ENCODE results near the gene CHRDL2. TPM values are rescaled to one million over a fixed set of nuclear protein-coding genes. Genes with fewer than 3 reads are reported as not detected.

CHRDL2 gene
- total and polyA plus RNA-seq, 4 donors, result 0.23 to 14.5 (median 4.1) TPM; not detected in 1

DNA sequence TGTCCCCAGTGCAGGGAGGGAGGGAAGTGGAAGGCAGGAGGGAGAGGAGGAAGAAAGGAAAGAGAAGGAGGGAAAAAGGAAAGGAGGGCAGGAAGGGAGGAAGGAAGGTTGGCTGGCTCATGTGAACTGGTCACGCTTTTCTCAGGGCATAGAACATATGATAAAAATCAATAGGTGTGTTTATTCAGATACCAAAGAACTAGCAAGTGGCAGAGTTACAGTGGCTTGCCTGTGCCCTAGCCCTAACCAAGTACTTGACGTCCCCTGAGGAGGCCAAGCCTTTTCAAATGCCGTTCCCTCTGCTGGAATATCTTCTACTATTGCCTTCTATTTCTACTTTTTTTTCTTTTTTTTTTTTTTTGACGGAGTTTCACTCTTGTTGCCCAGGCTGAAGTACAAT, 33.5 kb downstream of the CHRDL2 start:
- Histone ChIP-seq H3K4me1 (ENCODE audit: control insufficient read depth in 1 of 2, insufficient read depth in 2 of 2, low read length in 2 of 2) (no peaks in the 10 kb centered on the region), H3K4me3 (ENCODE audit: low read length in 2 of 2) (no peak overlapping the region), H3K27me3 (ENCODE audit: control insufficient read depth in 1 of 2, insufficient read depth in 2 of 2, low read length in 1 of 2) (no peaks in the 10 kb centered on the region), H3K27ac (ENCODE audit: low read depth in 1 of 2, low read length in 2 of 2) (no peak overlapping the region), H3K9me3 (ENCODE audit: control insufficient read depth, low read length) (no peaks in the 10 kb centered on the region), H3K36me3 (ENCODE audit: control insufficient read depth in 1 of 2, insufficient read depth in 2 of 2, low read length in 1 of 2) (no peaks in the 10 kb centered on the region)
- intact Hi-C loops (cut with DNase I), result loop anchor here in 1 of 2 donors (1.0 kb wide), 1 partner anchor 24 kb away; no protein-coding TSS in a partner anchor
- no peak for DNase-seq
- 77 to 79% methylated on average over 4 of the region's 4 CpGs for WGBS, 2 donors
- ATAC-seq (ENCODE audit: low FRiP score), result no peak

DNA sequence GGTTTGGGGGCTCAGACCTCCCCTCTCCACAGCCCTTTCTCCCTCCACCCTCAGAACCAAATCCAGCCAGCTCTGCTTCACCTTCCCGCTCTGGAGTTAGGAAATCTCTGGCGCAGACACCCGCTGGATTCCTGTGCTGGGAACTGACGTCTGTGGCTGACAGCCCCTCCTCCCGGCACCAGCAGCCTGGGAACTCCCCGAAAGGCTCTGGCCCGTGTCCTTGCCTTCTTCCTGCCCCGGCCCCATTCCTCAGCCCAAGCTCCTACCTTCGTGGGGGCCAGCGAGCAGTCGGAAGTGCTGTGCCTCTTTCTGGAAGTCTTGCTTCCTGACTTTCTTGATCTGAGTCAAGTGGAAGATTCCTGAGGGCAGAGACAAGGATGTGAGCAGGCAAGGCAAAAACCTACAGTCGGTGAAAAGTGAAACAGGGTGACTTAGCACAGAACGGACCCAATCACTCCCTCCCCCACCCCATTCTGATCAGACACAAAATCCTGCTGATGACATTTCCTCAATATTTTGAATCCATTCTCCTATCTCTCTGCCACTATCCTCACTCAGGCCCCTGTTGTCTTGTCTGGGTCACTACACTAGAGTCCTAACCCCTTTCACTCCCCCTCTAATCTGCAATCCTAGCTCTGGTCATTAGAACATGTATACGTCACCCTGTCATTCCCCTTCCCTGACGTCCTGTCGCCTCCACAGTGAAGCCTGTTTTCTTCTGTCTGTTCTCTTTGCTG, 34.1 kb downstream of the CHRDL2 start:
- no peaks in the 10 kb centered on the region for H3K36me3 ChIP-seq (ENCODE audit: control insufficient read depth in 1 of 2, insufficient read depth in 2 of 2, low read length in 1 of 2)
- peak; percentile 93 to 94 for DNase-seq
- no peak overlapping the region for H3K4me3 ChIP-seq (ENCODE audit: low read length in 2 of 2)
- no peaks in the 10 kb centered on the region for H3K27me3 ChIP-seq (ENCODE audit: control insufficient read depth in 1 of 2, insufficient read depth in 2 of 2, low read length in 1 of 2)
- H3K4me1 ChIP-seq (ENCODE audit: control insufficient read depth in 1 of 2, insufficient read depth in 2 of 2, low read length in 2 of 2), result no peaks in the 10 kb centered on the region
- ATAC-seq (ENCODE audit: low FRiP score), result peak; percentile 87
- 23 to 26% methylated on average over 16 of the region's 16 CpGs for WGBS, 2 donors
- H3K27ac ChIP-seq (ENCODE audit: low read depth in 1 of 2, low read length in 2 of 2), result peak overlapping the region; percentile 7 to 51
- H3K9me3 ChIP-seq (ENCODE audit: control insufficient read depth, low read length), result no peaks in the 10 kb centered on the region
- intact Hi-C loops (cut with DNase I), result loop anchor here in 1 of 2 donors (1.0 kb wide), 1 partner anchor 24 kb away; no protein-coding TSS in a partner anchor

GRCh38 chr11:74696500-74696899, 34.7 kb downstream of the CHRDL2 start:
- Histone ChIP-seq H3K9me3 (ENCODE audit: control insufficient read depth, low read length) (no peaks in the 10 kb centered on the region), H3K4me3 (ENCODE audit: low read length in 2 of 2) (no peak overlapping the region), H3K36me3 (ENCODE audit: control insufficient read depth in 1 of 2, insufficient read depth in 2 of 2, low read length in 1 of 2) (no peaks in the 10 kb centered on the region), H3K4me1 (ENCODE audit: control insufficient read depth in 1 of 2, insufficient read depth in 2 of 2, low read length in 2 of 2) (no peaks in the 10 kb centered on the region), H3K27ac (ENCODE audit: low read depth in 1 of 2, low read length in 2 of 2) (no peak overlapping the region), H3K27me3 (ENCODE audit: control insufficient read depth in 1 of 2, insufficient read depth in 2 of 2, low read length in 1 of 2) (no peaks in the 10 kb centered on the region)
- 69 to 77% methylated on average over 6 of the region's 6 CpGs for WGBS, 2 donors
- ATAC-seq (ENCODE audit: low FRiP score) (peak; percentile 3), DNase-seq (no peak)
- intact Hi-C loops (cut with DNase I), result no loop called here

DNA sequence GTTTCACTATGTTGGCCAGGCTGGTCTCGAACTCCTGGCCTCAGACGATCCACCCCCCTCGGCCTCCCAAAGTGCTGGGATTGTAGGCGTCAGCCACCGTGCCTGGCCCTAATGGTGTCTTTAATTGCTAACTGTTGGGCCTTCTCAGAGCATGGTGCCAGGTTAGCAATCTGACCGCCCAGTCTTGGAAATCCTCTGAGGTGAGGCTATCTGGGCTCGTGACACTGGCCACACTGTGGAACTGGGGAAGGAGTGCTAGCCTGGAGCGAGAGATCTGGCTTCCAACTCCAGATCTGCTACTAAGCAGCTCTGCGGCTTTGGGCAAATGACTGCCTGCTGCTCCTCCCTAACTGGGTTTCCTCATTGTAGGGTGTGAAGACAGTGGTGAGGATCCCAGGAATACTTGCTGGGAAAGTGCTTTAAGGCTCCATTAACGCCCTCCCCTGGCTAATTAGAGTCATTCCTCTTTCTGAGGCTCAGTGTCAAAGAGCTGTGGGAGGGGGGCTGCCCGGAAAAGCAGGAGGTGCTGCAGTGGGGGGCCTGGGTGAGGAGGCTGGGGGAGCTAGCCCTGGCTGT, 35.4 kb downstream of the CHRDL2 start:
- Histone ChIP-seq H3K27me3 (ENCODE audit: control insufficient read depth in 1 of 2, insufficient read depth in 2 of 2, low read length in 1 of 2) (no peaks in the 10 kb centered on the region), H3K4me3 (ENCODE audit: low read length in 2 of 2) (no peak overlapping the region), H3K9me3 (ENCODE audit: control insufficient read depth, low read length) (no peaks in the 10 kb centered on the region), H3K36me3 (ENCODE audit: control insufficient read depth in 1 of 2, insufficient read depth in 2 of 2, low read length in 1 of 2) (no peaks in the 10 kb centered on the region), H3K4me1 (ENCODE audit: control insufficient read depth in 1 of 2, insufficient read depth in 2 of 2, low read length in 2 of 2) (no peaks in the 10 kb centered on the region), H3K27ac (ENCODE audit: low read depth in 1 of 2, low read length in 2 of 2) (no peak overlapping the region)
- DNase-seq (no peak), ATAC-seq (ENCODE audit: low FRiP score) (no peak)
- intact Hi-C loops (cut with DNase I), result no loop called here
- WGBS, 2 donors, result 93 to 95% methylated on average over 11 of the region's 11 CpGs

DNA sequence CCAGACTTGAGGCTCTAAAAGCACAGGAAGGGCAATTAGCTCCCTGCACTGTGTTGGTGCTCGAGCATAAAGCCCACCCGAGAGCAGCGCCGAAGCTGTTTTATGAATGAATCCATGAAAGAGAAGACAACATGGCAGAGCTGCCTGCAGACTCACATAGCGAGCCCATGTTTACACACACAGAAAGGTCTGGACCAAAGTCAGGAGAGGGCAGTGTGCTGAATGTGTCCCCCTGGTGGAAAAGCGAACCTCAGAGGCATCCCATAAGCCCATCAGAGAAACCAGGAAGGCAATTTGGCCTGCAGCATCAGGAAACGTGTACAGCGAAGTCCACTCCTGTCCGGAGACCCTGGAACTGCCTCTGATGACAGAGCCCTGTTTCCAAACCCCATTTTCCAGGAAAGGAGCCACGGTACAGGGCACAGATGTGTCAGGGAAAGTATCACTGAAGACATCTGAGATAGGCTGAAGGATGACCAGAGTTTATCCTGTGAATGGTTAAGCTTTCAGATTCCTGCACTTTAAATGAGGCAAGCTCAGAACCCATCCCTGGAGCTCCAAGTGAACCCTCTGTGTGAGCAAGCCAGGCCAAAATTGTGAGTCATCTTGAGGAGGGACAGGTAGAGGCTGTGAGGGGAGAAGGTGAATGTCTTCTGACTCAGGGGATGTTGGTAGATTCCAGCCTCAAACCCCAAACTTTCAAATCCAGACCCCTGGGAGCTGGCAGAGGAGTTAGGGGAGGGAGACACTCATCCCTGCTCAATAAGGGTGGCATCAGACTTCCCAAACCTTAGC, 36.9 kb downstream of the CHRDL2 start:
- H3K36me3 ChIP-seq (ENCODE audit: control insufficient read depth in 1 of 2, insufficient read depth in 2 of 2, low read length in 1 of 2), result no peaks in the 10 kb centered on the region
- ATAC-seq (ENCODE audit: low FRiP score), result no peak
- no peaks in the 10 kb centered on the region for H3K4me1 ChIP-seq (ENCODE audit: control insufficient read depth in 1 of 2, insufficient read depth in 2 of 2, low read length in 2 of 2)
- no peaks in the 10 kb centered on the region for H3K27me3 ChIP-seq (ENCODE audit: control insufficient read depth in 1 of 2, insufficient read depth in 2 of 2, low read length in 1 of 2)
- H3K9me3 ChIP-seq (ENCODE audit: control insufficient read depth, low read length), result no peaks in the 10 kb centered on the region
- no peak overlapping the region for H3K4me3 ChIP-seq (ENCODE audit: low read length in 2 of 2)
- WGBS, 2 donors, result 86% methylated on average over 10 of the region's 10 CpGs
- intact Hi-C loops (cut with DNase I), result no loop called here
- no peak overlapping the region for H3K27ac ChIP-seq (ENCODE audit: low read depth in 1 of 2, low read length in 2 of 2)
- no peak for DNase-seq

- no peaks in the 10 kb centered on the region for H3K4me1 ChIP-seq (ENCODE audit: control insufficient read depth in 1 of 2, insufficient read depth in 2 of 2, low read length in 2 of 2)
- no peak overlapping the region for H3K27ac ChIP-seq (ENCODE audit: low read depth in 1 of 2, low read length in 2 of 2)
- no peak for DNase-seq
- intact Hi-C loops (cut with DNase I), result no loop called here
- no peak for ATAC-seq (ENCODE audit: low FRiP score)
- no peaks in the 10 kb centered on the region for H3K36me3 ChIP-seq (ENCODE audit: control insufficient read depth in 1 of 2, insufficient read depth in 2 of 2, low read length in 1 of 2)
- H3K9me3 ChIP-seq (ENCODE audit: control insufficient read depth, low read length), result no peaks in the 10 kb centered on the region
- H3K27me3 ChIP-seq (ENCODE audit: control insufficient read depth in 1 of 2, insufficient read depth in 2 of 2, low read length in 1 of 2), result no peaks in the 10 kb centered on the region
- 93 to 97% methylated on average over 5 of the region's 5 CpGs for WGBS, 2 donors
- H3K4me3 ChIP-seq (ENCODE audit: low read length in 2 of 2), result no peak overlapping the region
Observed at GRCh38 chr11:74693531-74693930, 37.7 kb downstream of the CHRDL2 start.

DNA sequence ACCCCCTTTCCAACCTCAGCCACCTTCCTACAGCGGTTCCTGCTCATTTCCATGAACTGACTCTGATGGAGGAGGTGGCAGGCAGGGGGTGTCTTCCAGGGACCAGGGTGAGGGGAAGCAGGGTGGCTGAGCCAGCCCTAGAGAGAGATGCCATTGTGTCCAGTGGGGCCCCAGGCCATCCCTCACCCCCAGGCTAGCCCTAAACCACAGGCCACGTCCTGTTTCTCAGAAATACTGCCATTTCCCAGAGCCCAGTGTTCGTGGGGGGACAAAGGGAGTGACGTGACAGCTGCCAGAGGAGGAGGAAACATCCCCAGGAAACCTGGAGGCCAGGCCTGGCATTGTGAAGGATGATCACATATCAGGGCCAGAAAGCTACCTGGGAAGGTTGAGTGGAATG, 39.5 kb downstream of the CHRDL2 start:
- intact Hi-C loops (cut with DNase I), result no loop called here
- Histone ChIP-seq H3K4me1 (ENCODE audit: control insufficient read depth in 1 of 2, insufficient read depth in 2 of 2, low read length in 2 of 2) (no peaks in the 10 kb centered on the region), H3K36me3 (ENCODE audit: control insufficient read depth in 1 of 2, insufficient read depth in 2 of 2, low read length in 1 of 2) (no peaks in the 10 kb centered on the region), H3K9me3 (ENCODE audit: control insufficient read depth, low read length) (no peaks in the 10 kb centered on the region), H3K27me3 (ENCODE audit: control insufficient read depth in 1 of 2, insufficient read depth in 2 of 2, low read length in 1 of 2) (no peaks in the 10 kb centered on the region), H3K27ac (ENCODE audit: low read depth in 1 of 2, low read length in 2 of 2) (no peak overlapping the region), H3K4me3 (ENCODE audit: low read length in 2 of 2) (no peak overlapping the region)
- WGBS, 2 donors, result 91 to 94% methylated on average over 4 of the region's 4 CpGs
- DNase-seq (no peak), ATAC-seq (ENCODE audit: low FRiP score) (no peak)

DNA sequence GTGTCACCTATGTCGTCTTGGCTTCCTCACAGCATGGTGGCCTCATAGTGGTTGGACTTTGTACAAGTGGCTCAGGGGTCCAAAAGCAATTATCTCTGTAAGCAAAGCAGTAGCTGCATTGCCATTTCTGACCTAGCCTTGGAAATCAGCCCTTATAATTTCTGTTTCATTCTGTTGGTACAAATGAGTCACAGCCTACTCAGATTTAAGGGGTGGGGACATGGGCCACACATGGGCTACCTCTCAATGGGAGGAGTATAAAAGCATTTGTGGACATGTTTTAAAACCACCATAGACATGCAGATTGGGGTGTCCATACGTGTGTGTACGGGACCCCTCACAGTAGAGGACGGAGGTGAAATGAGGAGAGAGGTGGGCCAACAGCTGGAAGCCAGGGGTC, 41.6 kb downstream of the CHRDL2 start:
- Histone ChIP-seq H3K27me3 (ENCODE audit: control insufficient read depth in 1 of 2, insufficient read depth in 2 of 2, low read length in 1 of 2) (no peaks in the 10 kb centered on the region), H3K4me3 (ENCODE audit: low read length in 2 of 2) (no peak overlapping the region), H3K36me3 (ENCODE audit: control insufficient read depth in 1 of 2, insufficient read depth in 2 of 2, low read length in 1 of 2) (no peaks in the 10 kb centered on the region), H3K4me1 (ENCODE audit: control insufficient read depth in 1 of 2, insufficient read depth in 2 of 2, low read length in 2 of 2) (no peaks in the 10 kb centered on the region), H3K9me3 (ENCODE audit: control insufficient read depth, low read length) (no peaks in the 10 kb centered on the region), H3K27ac (ENCODE audit: low read depth in 1 of 2, low read length in 2 of 2) (no peak overlapping the region)
- 93 to 96% methylated on average over 4 of the region's 4 CpGs for WGBS, 2 donors
- ATAC-seq (ENCODE audit: low FRiP score) (no peak), DNase-seq (peak in 1 of 2 donors; percentile 54)
- intact Hi-C loops (cut with DNase I), result no loop called here
